ENCODE data around the gene CPXM2.

- TF ChIP-seq POLR2AphosphoS5 (IDR thresholded peaks at IDR 0.05; ENCODE audit: insufficient read depth in 1 of 2, low read depth in 1 of 2) (no peak), CTCF (IDR thresholded peaks at IDR 0.05) (no peak), POLR2A (IDR thresholded peaks at IDR 0.05) (no peak)
These were observed 176.1 kb downstream of the CPXM2 start for GRCh38 chr10:123715546-123715945.
